RCC 7860 (cell line): ENCODE data around the gene CCNT1.
A peak's percentile ranks its signal among the peaks of the same experiment; 100 is the strongest.
"Not testable (repeated sequence)": the region's sequence is repeated elsewhere in the genome, so short reads cannot be mapped to it uniquely, and the experiment has no call there.

Experiments
- DNase-seq: peaks from one replicate; pipeline ENCODE4 v3.0.0-alpha.2; 2015; ENCODE audit warnings: low spot score
- FAIRE-seq: peaks from 2 replicates; lab custom pipeline; 2012; peaks lifted over from hg19 to GRCh38; lab: Jason Lieb, UNC

CCNT1 gene

DNA sequence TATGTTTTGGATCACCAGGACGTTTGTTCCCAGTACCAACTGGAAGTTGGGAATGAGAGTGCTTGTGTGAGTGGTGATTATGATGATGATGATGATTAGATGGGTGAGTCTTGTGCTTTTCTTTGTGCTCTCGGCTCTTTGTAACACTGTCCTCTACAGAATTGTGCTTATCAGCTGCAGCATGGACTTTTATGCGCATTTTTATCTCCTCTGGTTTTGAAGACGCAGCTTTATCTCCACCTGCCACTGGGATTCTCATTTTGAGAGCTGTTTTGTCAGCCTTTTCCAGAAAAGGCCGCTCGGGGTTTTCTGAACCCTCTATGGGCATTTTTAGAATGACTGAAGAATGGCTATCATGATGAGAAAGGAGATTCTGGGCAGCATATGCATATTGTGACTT is 22.9 kb downstream of the CCNT1 start:
- FAIRE-seq (no peak), DNase-seq (no peak)

DNA sequence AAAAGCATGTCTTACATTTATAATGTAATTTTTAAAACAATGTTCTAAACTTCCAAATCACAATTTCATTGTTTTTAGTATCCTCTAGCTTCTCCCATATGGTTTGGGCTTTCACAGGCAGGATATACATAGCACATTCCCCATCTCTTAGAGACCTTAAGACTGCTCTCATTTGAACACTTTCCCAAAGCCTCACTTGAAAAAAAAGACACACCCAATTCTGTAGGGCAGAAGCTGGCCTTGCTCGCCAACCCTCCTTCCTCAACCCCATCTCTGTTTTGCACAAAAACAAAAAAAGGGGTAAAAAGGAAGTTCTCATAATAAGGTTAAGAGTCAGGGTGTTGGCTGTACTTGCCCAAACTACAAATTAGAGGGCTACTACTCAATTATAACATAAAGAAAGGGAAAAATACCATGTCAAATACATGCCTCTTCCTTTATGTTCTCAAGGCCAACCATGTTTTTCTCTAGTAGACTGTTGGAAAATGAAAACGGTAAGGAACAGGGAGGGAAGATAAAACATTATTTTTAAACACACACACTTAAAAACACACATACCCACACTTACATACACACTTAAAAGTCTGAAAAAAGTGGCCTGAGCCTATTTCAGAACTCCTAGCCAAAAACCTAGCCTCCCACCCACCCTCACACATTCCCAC is 24.6 kb downstream of the CCNT1 start:
- no peak for DNase-seq

DNA sequence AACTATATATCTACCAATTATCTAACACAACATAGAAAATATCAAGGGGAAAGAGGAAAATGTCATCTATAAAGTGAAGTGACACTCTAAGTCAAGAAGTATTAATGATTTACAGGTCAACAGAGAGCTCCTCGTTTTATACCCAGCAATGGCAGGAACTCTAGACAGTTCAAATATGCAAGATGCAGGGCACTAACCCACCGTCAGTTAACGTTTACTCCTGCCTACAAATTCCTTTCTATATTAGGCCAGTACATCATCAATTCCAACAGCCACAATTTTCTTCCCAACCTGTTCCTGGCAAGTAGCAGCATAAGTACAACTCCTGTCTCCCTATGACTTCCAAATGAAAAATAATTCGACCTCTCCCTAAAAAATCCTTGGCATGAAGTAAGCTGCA is 25.5 kb downstream of the CCNT1 start:
- FAIRE-seq (no peak), DNase-seq (no peak)

More for the DNA sequence above, 24.6 kb downstream of the CCNT1 start:
- no peak for FAIRE-seq

DNA sequence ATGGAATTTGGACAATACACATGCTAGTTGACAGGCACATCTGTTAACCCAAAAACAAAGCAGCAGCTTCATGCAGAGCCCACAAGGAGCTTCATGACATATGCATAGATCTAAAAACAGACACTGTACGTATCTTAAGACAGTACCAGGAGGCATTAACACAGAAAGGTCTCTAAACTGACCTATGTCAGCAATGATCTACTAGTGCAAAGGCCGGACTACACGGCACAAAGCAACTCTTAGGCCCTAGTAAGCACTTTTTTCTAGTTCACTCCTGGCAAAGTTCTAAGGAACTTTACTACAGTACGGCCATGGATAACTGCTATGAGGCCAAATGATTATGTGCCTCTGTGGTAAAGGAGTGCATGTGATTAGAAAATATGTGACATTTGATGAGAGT is 26.1 kb downstream of the CCNT1 start:
- FAIRE-seq (no peak), DNase-seq (no peak)

DNA sequence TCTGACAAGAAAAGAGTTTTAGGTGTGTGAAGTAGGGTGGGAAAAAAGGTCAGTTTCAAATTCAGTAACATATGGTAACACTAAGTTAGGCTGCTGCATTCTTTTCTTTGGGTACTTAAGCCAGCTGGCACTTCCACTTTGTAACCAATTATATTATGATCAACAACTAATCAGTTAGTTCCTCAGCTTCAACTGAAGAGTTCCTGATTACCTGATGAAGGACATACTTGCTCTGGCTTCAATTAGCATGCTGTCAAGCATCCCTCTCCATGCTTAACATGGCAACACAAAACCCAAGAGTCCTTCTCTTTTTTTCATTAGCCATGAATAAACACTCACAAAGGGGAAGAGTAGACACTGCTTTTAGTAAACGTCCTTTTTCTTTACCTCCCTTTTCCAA is 27.7 kb downstream of the CCNT1 start:
- no peak for FAIRE-seq
- DNase-seq = no peak

DNA sequence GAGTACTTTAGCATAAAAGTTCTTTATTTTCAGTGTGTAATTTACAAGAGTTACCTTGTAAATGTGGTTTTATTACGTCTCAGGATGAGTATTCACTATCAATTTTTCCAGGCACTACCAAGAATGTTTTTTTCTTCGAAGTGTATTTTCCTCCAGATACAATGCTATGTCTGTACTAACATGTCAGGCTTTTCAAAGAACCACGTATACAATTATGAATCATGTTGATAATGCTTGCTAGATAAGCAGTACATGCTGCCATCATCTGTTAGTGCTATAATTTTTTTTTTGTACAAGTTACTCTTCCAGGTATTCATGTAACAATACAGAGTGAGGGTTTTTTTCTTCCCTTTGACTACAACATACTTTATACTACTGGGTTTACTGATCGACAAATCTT is 28.9 kb downstream of the CCNT1 start:
- no peak for FAIRE-seq

GRCh38 chr12:48686615-48687334 is 29.7 kb downstream of the CCNT1 start:
- FAIRE-seq (no peak), DNase-seq (no peak)

More for the DNA sequence above, 28.9 kb downstream of the CCNT1 start:
- DNase-seq = no peak

- FAIRE-seq = no peak
- no peak for DNase-seq
These were observed 30.4 kb downstream of the CCNT1 start for GRCh38 chr12:48686037-48686595.

GRCh38 chr12:48683534-48683933 is 33.0 kb downstream of the CCNT1 start:
- no peak for DNase-seq
- FAIRE-seq = no peak

DNA sequence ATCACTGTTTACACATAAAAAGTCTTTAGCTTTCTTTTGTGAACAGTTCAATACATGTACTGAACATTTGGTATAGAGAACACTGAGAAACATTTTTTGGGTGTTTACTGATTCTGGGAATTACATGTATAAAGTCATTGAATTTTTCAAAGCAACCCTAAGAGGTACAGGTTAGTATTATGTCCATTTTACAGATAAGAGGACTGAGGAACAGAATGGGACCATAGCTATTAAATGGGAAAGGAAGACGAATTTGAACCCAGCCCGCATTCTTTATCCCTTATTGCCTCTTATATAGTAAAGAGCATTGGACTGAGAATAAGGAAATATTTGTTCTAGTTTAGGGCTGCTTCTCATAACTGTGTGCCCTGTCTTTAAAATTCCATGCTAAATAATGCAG is 33.6 kb downstream of the CCNT1 start:
- no peak for FAIRE-seq
- DNase-seq = no peak

GRCh38 chr12:48682533-48682905 is 34.0 kb downstream of the CCNT1 start:
- DNase-seq, FAIRE-seq: not testable (repeated sequence)

DNA sequence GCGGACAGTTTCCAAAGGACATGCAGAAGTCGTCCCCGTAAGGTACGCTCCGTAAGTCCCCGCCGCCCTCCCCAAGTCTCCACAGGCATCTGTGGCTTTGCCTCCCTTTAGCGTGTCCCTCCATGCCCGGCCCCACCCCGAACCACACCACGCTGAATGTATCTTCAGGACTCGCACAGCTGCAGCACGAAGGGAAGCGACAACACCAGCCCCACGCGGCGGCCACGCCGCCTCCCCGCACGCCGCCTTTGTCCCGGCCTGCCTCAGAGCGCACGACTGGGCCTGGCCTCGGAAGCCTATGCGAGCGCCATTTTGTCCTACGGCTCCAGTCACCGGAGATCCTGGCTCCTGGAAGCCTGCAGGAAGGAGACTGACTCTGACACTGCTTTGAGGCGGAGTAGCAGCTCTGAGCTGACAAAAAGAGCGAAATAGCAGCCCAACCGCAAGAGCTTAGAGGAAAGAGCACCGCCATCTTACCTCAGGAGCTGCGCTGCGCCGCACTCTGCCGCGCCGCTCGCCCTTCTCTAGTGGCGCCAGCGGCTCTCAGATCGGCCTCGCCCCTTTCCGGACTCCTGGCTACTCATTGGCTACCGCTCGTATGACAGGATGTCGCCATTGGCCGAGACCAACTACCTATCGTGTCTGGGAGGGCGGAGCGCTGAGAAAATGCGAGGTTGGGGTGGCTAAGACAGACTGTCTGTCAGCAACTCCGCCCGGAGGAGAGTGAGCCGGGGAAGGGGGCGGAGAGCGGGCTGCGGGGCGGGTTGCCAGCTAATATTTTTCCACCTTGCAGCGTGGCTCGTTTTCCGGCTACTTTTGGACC is 34.6 kb downstream of the CCNT1 start, which contains the start of gene KANSL2:
Gene KANSL2, minus strand, starts transcription at position 529 of the 823 bp plus-strand sequence. CDS start 606 bp downstream, outside the sequence.
- peak; percentile 93 for DNase-seq
- peak; percentile 84 for FAIRE-seq

GRCh38 chr12:48681399-48681709 is 35.2 kb downstream of the CCNT1 start:
- DNase-seq = no peak
- no peak for FAIRE-seq

GRCh38 chr12:48680861-48681260 is 35.6 kb downstream of the CCNT1 start:
- FAIRE-seq = no peak
- no peak for DNase-seq

GRCh38 chr12:48678551-48679185 is 37.8 kb downstream of the CCNT1 start:
- no peak for DNase-seq

DNA sequence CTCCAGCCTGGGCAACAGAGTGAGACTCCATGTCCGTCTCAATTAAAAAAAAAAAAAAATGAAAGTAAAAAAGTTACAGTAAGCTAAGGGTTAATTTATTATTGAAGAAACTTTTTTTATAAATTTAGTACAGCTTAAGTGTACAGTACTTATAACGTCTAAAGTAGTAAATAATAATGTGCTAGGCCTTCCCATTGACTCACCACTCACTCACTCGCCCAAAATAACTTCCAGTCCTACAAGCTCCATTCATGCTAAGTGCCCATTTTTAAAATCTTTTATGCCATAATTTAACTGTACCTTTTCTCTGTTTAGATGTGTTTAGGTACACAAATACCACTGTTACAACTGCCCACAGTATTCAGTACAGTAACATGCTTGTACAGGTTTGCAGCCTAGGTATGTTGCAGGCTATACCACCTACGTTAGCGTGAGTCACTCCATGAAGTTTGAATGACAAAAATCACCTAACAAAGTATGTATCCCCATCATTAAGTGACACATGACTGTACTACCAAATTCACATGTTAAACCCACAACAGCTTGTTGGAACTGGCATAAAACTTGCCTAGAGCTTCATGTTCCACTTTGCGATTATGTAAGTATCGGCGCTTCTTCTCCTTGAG is 45.2 kb downstream of the CCNT1 start:
- no peak for FAIRE-seq
- DNase-seq = no peak

More at GRCh38 chr12:48678551-48679185, 37.8 kb downstream of the CCNT1 start:
- no peak for FAIRE-seq

DNA sequence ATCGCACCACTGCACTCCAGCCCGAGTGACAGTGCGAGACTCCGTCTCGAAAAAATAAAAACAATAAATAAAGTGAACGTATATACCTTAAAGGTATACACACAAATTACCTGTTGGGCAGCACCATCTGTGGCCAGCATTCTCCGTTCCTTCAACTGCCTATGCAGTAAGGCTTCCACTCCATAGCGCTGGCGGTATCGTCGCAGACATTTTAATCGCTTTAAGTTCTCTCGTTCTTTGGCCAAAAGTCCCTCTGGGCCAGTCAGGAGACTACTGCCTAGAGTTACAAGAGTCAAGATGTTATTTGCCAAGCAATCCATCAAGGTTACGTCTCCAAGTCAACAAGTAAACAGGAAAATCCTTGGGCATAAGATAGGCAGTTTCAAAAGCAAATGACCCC is 47.5 kb downstream of the CCNT1 start:
- no peak for FAIRE-seq

GRCh38 chr12:48659863-48660262 is 56.6 kb downstream of the CCNT1 start:
- FAIRE-seq (no peak), DNase-seq (no peak)

More for the DNA sequence above, 47.5 kb downstream of the CCNT1 start:
- DNase-seq = no peak

DNA sequence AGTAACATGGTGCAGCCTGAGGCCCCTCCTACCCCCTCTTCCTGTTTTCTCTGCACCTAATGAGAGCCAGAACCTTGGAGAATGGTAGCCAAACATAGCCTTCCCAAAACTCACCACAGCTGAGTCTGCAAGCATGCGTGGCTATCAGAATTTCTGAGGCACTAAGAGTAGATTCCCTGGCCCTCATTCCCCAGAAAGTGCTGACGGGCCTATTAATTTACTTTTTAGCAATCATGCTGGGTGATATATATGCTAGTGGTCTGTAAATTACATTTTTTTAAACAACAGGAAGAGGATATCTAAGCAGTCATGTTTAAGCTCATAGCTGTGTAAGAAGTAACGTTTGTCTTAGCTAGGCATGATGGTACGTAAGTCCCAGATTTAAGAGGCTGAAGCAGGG is 64.8 kb downstream of the CCNT1 start:
- no peak for FAIRE-seq
- DNase-seq = no peak

DNA sequence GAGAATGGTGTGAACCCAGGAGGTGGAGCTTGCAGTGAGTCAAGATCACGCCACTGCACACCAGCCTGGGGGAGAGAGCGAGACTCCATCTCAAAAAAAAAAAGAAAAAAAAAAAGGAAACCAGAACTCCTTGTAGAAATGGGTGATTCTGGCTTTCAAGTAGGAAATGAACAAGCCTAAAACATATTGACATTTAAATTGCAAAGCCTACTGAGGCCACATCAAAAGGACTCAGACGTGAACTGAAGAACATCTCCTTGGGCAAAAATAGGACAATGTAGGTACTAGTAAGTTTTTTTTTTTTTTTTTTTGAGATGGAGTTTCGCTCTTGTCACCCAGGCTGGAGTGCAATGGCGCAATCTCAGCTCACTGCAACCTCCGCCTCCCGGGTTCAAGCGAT is 71.2 kb downstream of the CCNT1 start:
- DNase-seq, FAIRE-seq: not testable (repeated sequence)
